GM19351 (cell line): ENCODE measurements around the gene CHST11.

Experiments used
- ATAC-seq: cut with Tn5 transposase; IDR thresholded peaks from one replicate; pipeline ENCODE4 v1.9.1; 2021; ENCODE audit warnings: mild to moderate bottlenecking, moderate library complexity; ENCODE audit not compliant: unreplicated experiment

The CHST11 gene

GRCh38 chr12:104479123-104479662 is 22.4 kb downstream of the CHST11 start:
- ATAC-seq: no peak

DNA sequence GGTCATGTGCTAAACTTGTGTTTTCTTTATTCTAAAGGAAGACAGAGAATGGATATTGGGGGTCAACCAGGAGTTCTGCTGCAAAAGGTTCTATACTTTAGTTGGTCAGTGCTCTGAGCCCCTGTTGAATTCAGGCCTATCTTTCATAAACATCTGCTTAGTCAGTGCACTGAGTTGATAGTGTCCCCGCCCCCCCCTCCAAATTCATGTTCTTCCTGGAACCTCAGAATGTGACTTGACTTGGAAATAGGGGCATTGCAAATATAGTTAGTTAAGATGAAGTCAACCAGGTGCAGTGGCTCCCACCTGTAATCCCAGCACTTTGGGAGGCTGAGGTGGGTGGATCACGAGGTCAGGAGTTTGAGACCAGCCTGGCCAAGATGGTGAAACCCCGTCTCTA is 23.3 kb downstream of the CHST11 start:
- no peak for ATAC-seq

DNA sequence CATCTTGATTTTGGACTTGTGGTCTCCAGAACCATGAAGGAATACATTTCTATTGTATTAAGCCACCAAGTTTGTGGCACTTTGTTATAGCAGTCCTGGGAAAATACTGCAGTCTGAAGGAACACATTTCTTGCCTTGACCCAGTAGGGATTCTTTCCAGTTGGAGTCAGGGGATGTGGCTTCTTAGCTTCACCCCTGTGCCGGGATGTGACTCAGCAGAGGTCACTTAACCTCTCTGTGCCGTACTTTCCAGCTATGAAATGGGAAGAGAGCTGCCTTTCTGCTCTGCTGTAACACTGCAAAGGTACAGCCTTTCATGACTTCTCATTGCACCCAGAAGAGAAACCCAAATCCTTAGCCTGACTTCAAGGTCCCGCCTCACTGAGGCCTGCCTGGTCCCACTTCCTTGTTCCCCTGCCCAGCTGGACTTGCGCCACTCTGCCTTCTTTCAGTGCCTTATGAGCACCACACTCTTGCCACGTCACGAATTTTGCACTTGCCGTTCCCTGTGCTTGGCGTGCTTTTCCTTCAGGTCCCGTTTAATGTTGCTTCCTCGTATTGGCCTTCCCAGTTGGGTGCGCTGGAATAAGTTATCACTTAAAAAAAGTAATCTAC is 24.2 kb downstream of the CHST11 start:
- no peak for ATAC-seq

DNA sequence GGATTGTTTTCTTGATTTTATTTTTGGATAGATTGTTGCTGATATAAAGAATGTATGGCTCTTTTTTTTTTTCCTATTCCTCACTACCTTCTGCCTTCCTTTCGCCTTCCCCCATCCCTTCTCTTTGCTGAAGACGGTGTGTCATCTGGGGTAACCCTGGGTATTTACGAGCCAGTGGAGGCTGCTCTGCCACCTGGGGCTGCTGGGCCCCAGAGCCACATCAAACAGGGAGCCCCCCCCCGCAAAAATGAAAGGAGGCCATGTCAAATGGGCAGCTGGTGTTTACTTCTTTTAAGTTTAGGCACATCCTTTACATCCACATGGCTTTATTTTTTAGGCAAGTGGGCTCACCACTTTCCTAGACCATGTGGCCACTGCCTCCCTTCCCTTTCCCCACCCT is 25.4 kb downstream of the CHST11 start:
- no peak for ATAC-seq

DNA sequence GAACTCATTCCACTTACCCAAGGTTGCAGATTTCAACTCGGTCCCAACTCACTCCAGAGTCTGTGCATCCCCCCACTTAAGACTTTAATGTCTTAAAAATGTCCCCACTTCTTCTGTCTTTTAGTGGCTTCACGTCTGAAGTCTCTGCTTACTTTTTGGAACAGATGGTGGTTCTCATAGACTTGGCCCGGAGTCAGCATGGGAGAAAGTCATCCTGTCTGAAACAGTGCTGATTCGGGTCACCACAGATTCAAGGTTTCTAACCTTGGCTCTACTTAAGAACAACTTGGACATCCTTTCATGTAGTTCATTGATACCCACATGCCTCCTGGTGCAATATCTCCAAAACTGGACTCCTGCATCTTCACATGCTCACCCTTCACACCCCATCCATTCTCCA is 26.0 kb downstream of the CHST11 start:
- no peak for ATAC-seq

DNA sequence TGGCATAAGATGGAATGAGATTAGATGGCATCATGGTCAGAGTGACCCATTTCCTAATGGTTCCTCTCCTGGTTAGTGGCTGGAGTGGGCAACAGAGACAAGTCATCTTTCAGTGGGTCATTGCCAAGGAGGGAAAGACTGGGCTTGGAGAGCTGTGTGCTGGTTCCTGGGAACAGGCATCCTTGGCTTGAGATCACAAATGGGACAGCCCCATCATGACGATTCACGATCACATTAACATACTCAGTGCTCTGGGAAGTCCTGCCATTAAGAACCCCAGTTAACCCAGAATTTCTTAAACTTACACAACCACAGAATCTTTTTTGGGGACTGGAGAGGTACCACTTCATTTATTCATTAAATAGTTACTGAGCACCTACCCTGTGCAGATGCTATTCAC is 27.3 kb downstream of the CHST11 start:
- ATAC-seq: no peak

- no peak for ATAC-seq
Observed at GRCh38 chr12:104485651-104486362, 29.1 kb downstream of the CHST11 start.

- no peak for ATAC-seq
Observed at GRCh38 chr12:104486363-104486750, 29.6 kb downstream of the CHST11 start.

- no peak for ATAC-seq
Observed at GRCh38 chr12:104486943-104487819, 30.4 kb downstream of the CHST11 start.

DNA sequence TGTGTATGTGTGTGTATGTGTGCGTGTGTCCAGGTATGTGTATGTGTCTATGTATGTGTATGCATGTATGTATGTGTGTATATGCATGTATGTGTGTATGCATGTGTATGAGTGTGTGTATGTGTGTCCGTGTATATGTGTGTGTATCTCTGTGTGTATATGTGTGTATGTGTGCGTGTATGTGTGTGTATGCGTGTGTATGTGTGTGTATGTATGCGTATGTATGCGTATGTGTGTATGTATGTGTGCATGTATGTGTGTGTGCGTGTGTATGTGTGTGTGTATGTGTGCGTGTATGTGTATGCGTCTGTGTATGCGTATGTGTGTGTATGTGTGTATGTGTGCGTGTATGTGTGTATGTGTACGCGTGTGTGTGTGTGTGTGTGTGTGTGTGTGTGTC is 31.6 kb downstream of the CHST11 start:
- ATAC-seq: no peak

GRCh38 chr12:104490186-104490585 is 33.4 kb downstream of the CHST11 start:
- no peak for ATAC-seq

DNA sequence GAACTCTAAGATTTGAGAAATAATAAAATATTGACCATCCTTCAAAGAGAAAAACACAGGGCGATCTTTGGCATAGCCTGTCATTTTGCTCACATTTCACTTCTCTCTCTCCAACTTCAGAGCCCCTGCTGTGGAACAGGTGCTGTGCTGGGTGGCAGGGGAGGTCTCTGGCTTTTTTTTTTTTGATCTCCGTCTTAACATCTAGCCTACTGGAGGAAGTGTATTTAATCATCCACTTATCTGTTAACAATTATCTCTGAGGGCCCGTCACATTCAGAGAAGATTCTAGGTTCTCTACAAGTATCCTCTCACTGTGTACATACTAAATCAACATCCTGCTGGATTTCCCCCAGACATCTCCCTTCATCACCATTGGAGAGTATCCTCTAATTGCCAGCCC is 34.1 kb downstream of the CHST11 start:
- no peak for ATAC-seq

GRCh38 chr12:104493496-104493895 is 36.7 kb downstream of the CHST11 start:
- ATAC-seq: no peak

DNA sequence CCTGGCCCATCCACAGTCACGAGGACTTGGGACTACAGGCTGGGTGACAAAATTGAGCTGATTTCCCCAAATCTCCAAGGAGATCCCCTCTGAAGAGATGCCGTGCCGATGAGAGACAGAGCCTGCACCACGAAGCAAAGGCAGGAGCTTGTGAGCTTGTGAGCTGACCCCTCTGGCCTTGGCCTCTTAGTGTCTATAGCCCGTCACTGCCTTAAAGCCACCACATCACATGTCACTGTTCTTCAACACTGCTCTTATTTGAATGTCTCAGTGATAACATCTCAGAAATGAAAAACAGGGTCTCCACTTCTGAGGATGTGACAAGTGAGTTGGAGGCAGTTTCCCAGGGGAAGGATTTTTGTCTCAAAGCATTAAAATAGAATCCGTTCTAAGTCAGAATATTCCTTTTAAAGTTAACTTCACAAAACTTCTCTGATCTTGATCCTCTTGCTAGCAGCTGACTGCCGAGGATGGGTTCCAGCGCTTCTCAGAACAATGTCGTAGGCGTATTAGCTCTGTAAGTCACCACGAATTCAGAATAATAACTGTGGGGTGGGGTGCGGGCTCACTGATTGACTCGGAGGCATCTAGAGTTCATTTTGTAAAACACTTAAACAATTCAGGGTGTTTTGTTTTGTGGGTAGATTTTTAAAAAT is 37.5 kb downstream of the CHST11 start:
- peak; percentile 60 for ATAC-seq

- ATAC-seq: peak; percentile 41
Observed at GRCh38 chr12:104494793-104495158, 38.0 kb downstream of the CHST11 start.

- no peak for ATAC-seq
Observed at GRCh38 chr12:104495786-104496185, 39.0 kb downstream of the CHST11 start.

GRCh38 chr12:104496336-104496735 is 39.6 kb downstream of the CHST11 start:
- no peak for ATAC-seq

GRCh38 chr12:104498211-104498801 is 41.6 kb downstream of the CHST11 start:
- ATAC-seq: no peak

- ATAC-seq: no peak
Observed at GRCh38 chr12:104499668-104500332, 43.1 kb downstream of the CHST11 start.

DNA sequence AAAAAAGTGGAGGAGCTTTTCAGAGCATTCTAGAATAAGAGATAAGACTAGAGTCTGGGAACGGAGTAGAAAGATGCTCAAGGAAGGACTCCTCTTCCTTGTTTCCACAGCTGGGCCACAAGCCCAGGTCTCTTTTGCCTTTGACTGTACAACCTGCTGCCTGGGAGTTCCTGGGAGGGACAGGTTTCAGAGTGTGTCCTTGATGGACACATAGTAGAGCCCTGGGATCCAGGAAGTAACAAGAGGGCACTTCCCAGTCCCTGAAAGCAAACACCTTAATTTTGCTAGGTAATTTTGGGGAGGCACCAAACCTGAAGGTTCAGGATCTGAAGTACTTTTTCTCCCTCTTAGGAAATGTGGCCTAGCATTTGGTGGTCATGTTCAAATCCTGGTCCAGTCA is 44.4 kb downstream of the CHST11 start:
- ATAC-seq: no peak
